H1 (cell line): ENCODE results near the gene B3GAT1. TPM values are rescaled to one million over a fixed set of nuclear protein-coding genes. Genes with fewer than 3 reads are reported as not detected.

Source experiments
- USF2 ChIP-seq: IDR thresholded peaks from 2 replicates; pipeline ENCODE4 v1.6.1; 2011; ENCODE audit warnings: low read length, improper control_type of control experiment
- polyA plus RNA-seq, 7 experiments: library from polyadenylated mRNA; depleted of rRNA in 3 of 7; stranded (reverse) in 5 of 7; unstranded in 2 of 7; fragments of >200 nt in 5 of 7; fragments of 200-250 nt in 2 of 7; gene quantifications; 1 replicate in 5 of 7; 2 replicates in 1 of 7; 4 replicates in 1 of 7; pipeline versions ENCODE4 v1.2.1 to v1.2.3, GENCODE V29; 2011 to 2013; ENCODE audit warnings: missing spikeins in 2 of 7, mixed read lengths in 2 of 7
- total RNA-seq: library from RNA; stranded (reverse); fragmentation: NEBNext Ultra II Directional; extraction: Animal tissue kit (Norgen Biotek cat#: 25700); gene quantifications from 2 replicates; pipeline ENCODE4 v1.2.1, GENCODE V29; 2021

B3GAT1 gene
- total and polyA plus RNA-seq, 2 of the 8 experiments (the other 6 are each of a cell fraction or from before 2014, with no cell fraction given) = 19.7 to 32.4 TPM

GRCh38 chr11:134383576-134384221 lies 28.3 kb downstream of the B3GAT1 start (continued):
- TF ChIP-seq USF2 = no peak
